H9 (cell line): ENCODE measurements around the gene FMNL1. TPM values are rescaled to one million over a fixed set of nuclear protein-coding genes. Genes with fewer than 3 reads are reported as not detected.

Experiments used
- DNase-seq: peaks from one replicate; pipeline ENCODE4 v3.0.0-alpha.2; 2017
- H2AFZ ChIP-seq: one replicate; pipeline ENCODE4 v1.6.1; 2013; ENCODE audit warnings: mild to moderate bottlenecking, low read length, control low read depth, moderate library complexity
- H2AK5ac ChIP-seq: 2 replicates; pipeline ENCODE4 v1.6.1; 2013; ENCODE audit warnings: low read length, control low read depth, mixed read lengths; ENCODE audit not compliant: insufficient read length
- H2BK120ac ChIP-seq: one replicate; pipeline ENCODE4 v1.6.1; 2013; ENCODE audit warnings: low read depth, mild to moderate bottlenecking, low read length, control low read depth, inconsistent platforms; ENCODE audit not compliant: poor library complexity, severe bottlenecking
- H2BK12ac ChIP-seq: 2 replicates; pipeline ENCODE4 v1.6.1; 2013; ENCODE audit warnings: low read length, control low read depth, mixed read lengths, low read depth; ENCODE audit not compliant: insufficient read length
- H2BK15ac ChIP-seq: 2 replicates; pipeline ENCODE4 v1.6.1; 2013; ENCODE audit warnings: low read depth, low read length, control low read depth
- H2BK20ac ChIP-seq: one replicate; pipeline ENCODE4 v1.6.1; 2013; ENCODE audit warnings: low read depth, mild to moderate bottlenecking, low read length, control low read depth, inconsistent platforms; ENCODE audit not compliant: poor library complexity, severe bottlenecking
- H2BK5ac ChIP-seq: 2 replicates; pipeline ENCODE4 v1.6.1; 2013; ENCODE audit warnings: low read length, control low read depth, mixed read lengths; ENCODE audit not compliant: insufficient read length
- H3K14ac ChIP-seq: 2 replicates; pipeline ENCODE4 v1.6.1; 2013; ENCODE audit warnings: low read length, control low read depth; ENCODE audit not compliant: insufficient read depth
- H3K18ac ChIP-seq: 2 replicates; pipeline ENCODE4 v1.6.1; 2013; ENCODE audit warnings: low read depth, mild to moderate bottlenecking, mixed read lengths, low read length, control low read depth; ENCODE audit not compliant: insufficient read length
- H3K23ac ChIP-seq: 2 replicates; pipeline ENCODE4 v1.6.1; 2013; ENCODE audit warnings: low read length, control low read depth, mixed read lengths, low read depth; ENCODE audit not compliant: insufficient read length
- H3K23me2 ChIP-seq: 2 replicates; pipeline ENCODE4 v1.6.1; 2013; ENCODE audit warnings: low read depth, mild to moderate bottlenecking, mixed read lengths, low read length, control low read depth; ENCODE audit not compliant: insufficient read length, poor library complexity, severe bottlenecking
- H3K27ac ChIP-seq: 2 replicates; pipeline ENCODE4 v1.5.1; 2013; ENCODE audit warnings: low read length, control low read depth, mixed read lengths, low read depth; ENCODE audit not compliant: insufficient read length
- H3K27me3 ChIP-seq: 2 replicates; pipeline ENCODE4 v1.6.1; 2013; ENCODE audit warnings: low read length, control low read depth, inconsistent platforms; ENCODE audit not compliant: insufficient read depth
- H3K4ac ChIP-seq: 2 replicates; pipeline ENCODE4 v1.6.1; 2013; ENCODE audit warnings: low read depth, mild to moderate bottlenecking, control low read depth, inconsistent platforms, low read length, moderate library complexity
- H3K4me1 ChIP-seq: 2 replicates; pipeline ENCODE4 v1.6.1; 2013; ENCODE audit warnings: low read length, control low read depth, inconsistent platforms; ENCODE audit not compliant: insufficient read depth
- H3K4me2 ChIP-seq: 2 replicates; pipeline ENCODE4 v1.6.1; 2013; ENCODE audit warnings: low read length, control low read depth, mixed read lengths; ENCODE audit not compliant: insufficient read length, insufficient read depth
- H3K56ac ChIP-seq: 2 replicates; pipeline ENCODE4 v1.6.1; 2013; ENCODE audit warnings: low read depth, mild to moderate bottlenecking, mixed read lengths, low read length, control low read depth; ENCODE audit not compliant: insufficient read length
- H3K79me1 ChIP-seq: 2 replicates; pipeline ENCODE4 v1.6.1; 2013; ENCODE audit warnings: low read depth, mild to moderate bottlenecking, moderate library complexity, low read length, control low read depth, inconsistent platforms; ENCODE audit not compliant: insufficient read depth, poor library complexity, severe bottlenecking
- H3K79me2 ChIP-seq: 2 replicates; pipeline ENCODE4 v1.6.1; 2013; ENCODE audit warnings: low read length, control low read depth, inconsistent platforms; ENCODE audit not compliant: insufficient read depth
- H3K9ac ChIP-seq: 2 replicates; pipeline ENCODE4 v1.6.1; 2013; ENCODE audit warnings: low read length, control low read depth, mixed read lengths; ENCODE audit not compliant: insufficient read length; ENCODE audit errors: extremely low read depth
- H3K9me3 ChIP-seq: one replicate; pipeline ENCODE4 v1.6.1; 2013; ENCODE audit warnings: low read depth, low read length, inconsistent platforms; ENCODE audit not compliant: control insufficient read depth
- H3T11ph ChIP-seq: one replicate; pipeline ENCODE4 v1.6.1; 2013; ENCODE audit warnings: mild to moderate bottlenecking, low read length, control low read depth, inconsistent platforms
- H4K20me1 ChIP-seq: one replicate; pipeline ENCODE4 v1.6.1; 2013; ENCODE audit not compliant: control insufficient read depth, insufficient read length, insufficient read depth
- H4K5ac ChIP-seq: 2 replicates; pipeline ENCODE4 v1.6.1; 2013; ENCODE audit warnings: low read depth, mild to moderate bottlenecking, mixed read lengths, low read length, control low read depth; ENCODE audit not compliant: insufficient read length
- H4K8ac ChIP-seq: replicated peaks from 2 replicates; pipeline ENCODE4 v1.6.1; 2013; ENCODE audit warnings: low read length, control low read depth, mixed read lengths, low read depth; ENCODE audit not compliant: insufficient read length
- H4K91ac ChIP-seq: 2 replicates; pipeline ENCODE4 v1.6.1; 2013; ENCODE audit warnings: low read depth, mild to moderate bottlenecking, moderate library complexity, mixed read lengths, low read length, control low read depth; ENCODE audit not compliant: insufficient read length
- H3K27ac Mint-ChIP-seq, 3 experiments: 2 replicates in 2 of 3; 3 replicates in 1 of 3; pipeline ENCODE4 v1.8.0; 2020 to 2021; ENCODE audit warnings: mixed read lengths in 3 of 3, mild to moderate bottlenecking in 1 of 3, moderate library complexity in 1 of 3
- H3K27me3 Mint-ChIP-seq: 2 replicates; pipeline ENCODE4 v1.8.0; 2021; ENCODE audit warnings: low read depth, mild to moderate bottlenecking, moderate library complexity, mixed read lengths
- H3K36me3 Mint-ChIP-seq, 3 experiments: 2 replicates in 2 of 3; 3 replicates in 1 of 3; pipeline ENCODE4 v1.8.0; 2020 to 2021; ENCODE audit warnings: low read depth in 3 of 3, mixed read lengths in 3 of 3; ENCODE audit not compliant: insufficient read depth in 1 of 3
- H3K4me1 Mint-ChIP-seq, 2 experiments: 2 replicates each; pipeline ENCODE4 v1.8.0; 2020; ENCODE audit warnings: mixed read lengths in 2 of 2
- H3K4me3 Mint-ChIP-seq, 2 experiments: 2 replicates in 1 of 2; 3 replicates in 1 of 2; pipeline ENCODE4 v1.8.0; 2020 to 2021; ENCODE audit warnings: mild to moderate bottlenecking in 2 of 2, mixed read lengths in 2 of 2, moderate library complexity in 1 of 2
- H3K9me3 Mint-ChIP-seq, 2 experiments: 2 replicates in 1 of 2; 3 replicates in 1 of 2; pipeline ENCODE4 v1.8.0; 2020; ENCODE audit warnings: mild to moderate bottlenecking in 2 of 2, mixed read lengths in 2 of 2, moderate library complexity in 1 of 2
- WGBS: extraction: QIAGEN DNeasy Blood & Tissue Kit; methylation state at CpG from one replicate; pipeline ENCODE4 v1.1.7; 2013; ENCODE audit warnings: missing lambda C conversion rate, low lambda C conversion rate, mixed read lengths; ENCODE audit not compliant: insufficient read length; ENCODE audit errors: extremely low coverage; 5-methylcytosine and 5-hydroxymethylcytosine counted together
- total RNA-seq: library from RNA; stranded (reverse); gene quantifications from 2 replicates; pipeline ENCODE4 v1.2.1, GENCODE V29; 2021
- TF ChIP-seq, protein P1 (sequence below): fragments of 200-600 bp; sonication (generic); conservative IDR thresholded peaks from 3 replicates; pipeline ENCODE4 v1.8.0; 2021; ENCODE audit warnings: antibody characterized with exemption, mild to moderate bottlenecking

FMNL1 gene
- total RNA-seq, 1 experiment from 2014 or later: 6.9 TPM

DNA sequence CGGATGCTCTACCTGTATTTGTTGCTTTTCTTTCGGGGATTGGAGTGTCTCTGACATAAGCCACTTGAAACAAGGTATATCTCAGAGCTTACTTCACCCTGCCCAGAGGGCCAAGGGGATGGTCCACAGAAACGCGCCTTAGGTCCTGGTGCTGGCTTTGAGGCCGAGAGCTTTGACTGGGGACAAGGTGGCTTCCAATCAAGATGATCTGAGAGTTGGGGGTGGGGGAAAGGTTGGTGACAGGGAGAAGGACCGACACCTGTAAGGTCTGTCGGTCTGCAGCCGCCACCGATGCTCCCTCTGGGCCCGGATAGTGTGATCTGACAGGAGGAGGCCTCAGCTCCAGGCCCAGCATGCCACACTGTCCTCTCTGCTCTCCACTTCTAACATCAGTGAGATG is 62.0 kb downstream of the FMNL1 start:
- Histone ChIP-seq H3K4me1 (no peaks in the 10 kb centered on the region), H3K9me3 (no peaks in the 10 kb centered on the region), H4K8ac (no peak overlapping the region), H3K9ac (no peak overlapping the region), H2BK20ac (no peak overlapping the region), H2AFZ (no peak overlapping the region), H4K91ac (no peak overlapping the region), H3K4ac (no peak overlapping the region), H4K20me1 (no peaks in the 10 kb centered on the region), H3K23ac (no peak overlapping the region), H3K56ac (no peak overlapping the region), H3K4me2 (no peak overlapping the region), H3K23me2 (no peaks in the 10 kb centered on the region), H3K79me1 (no peaks in the 10 kb centered on the region), H3K18ac (no peak overlapping the region), H2BK120ac (no peak overlapping the region), H3K27me3 (no peaks in the 10 kb centered on the region), H4K5ac (no peak overlapping the region), H2AK5ac (no peak overlapping the region), H3T11ph (no peak overlapping the region), H2BK15ac (no peak overlapping the region), H2BK12ac (no peak overlapping the region), H3K14ac (no peak overlapping the region), H3K27ac (no peak overlapping the region), H3K79me2 (no peaks in the 10 kb centered on the region), H2BK5ac (no peak overlapping the region)
- no peak overlapping the region for H3K4me3 Mint-ChIP-seq
- no peaks in the 10 kb centered on the region for H3K4me1 Mint-ChIP-seq
- no peaks in the 10 kb centered on the region for H3K9me3 Mint-ChIP-seq
- peaks cover 9 to 60% (median 46%) of the 10 kb centered on the region in 3 experiments; a peak in 6 of 7 replicates for H3K36me3 Mint-ChIP-seq
- H3K27me3 Mint-ChIP-seq: no peaks in the 10 kb centered on the region
- WGBS: no CpG with 5 or more reads among the region's 10 CpGs
- DNase-seq: no peak
- TF ChIP-seq, protein P1, sequence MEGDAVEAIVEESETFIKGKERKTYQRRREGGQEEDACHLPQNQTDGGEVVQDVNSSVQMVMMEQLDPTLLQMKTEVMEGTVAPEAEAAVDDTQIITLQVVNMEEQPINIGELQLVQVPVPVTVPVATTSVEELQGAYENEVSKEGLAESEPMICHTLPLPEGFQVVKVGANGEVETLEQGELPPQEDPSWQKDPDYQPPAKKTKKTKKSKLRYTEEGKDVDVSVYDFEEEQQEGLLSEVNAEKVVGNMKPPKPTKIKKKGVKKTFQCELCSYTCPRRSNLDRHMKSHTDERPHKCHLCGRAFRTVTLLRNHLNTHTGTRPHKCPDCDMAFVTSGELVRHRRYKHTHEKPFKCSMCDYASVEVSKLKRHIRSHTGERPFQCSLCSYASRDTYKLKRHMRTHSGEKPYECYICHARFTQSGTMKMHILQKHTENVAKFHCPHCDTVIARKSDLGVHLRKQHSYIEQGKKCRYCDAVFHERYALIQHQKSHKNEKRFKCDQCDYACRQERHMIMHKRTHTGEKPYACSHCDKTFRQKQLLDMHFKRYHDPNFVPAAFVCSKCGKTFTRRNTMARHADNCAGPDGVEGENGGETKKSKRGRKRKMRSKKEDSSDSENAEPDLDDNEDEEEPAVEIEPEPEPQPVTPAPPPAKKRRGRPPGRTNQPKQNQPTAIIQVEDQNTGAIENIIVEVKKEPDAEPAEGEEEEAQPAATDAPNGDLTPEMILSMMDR: no peak
- H3K27ac Mint-ChIP-seq: peak overlapping the region; percentile 27 to 81 (median 70); a peak in 4 of 7 replicates
